C4-2B (cell line): ENCODE data around the gene MTPN.

Source experiments
- CTCF ChIP-seq: fragments of 450-650 bp; conservative IDR thresholded peaks from 2 replicates; pipeline ENCODE4 v1.5.1; 2017; ENCODE audit warnings: mild to moderate bottlenecking
- ZFX ChIP-seq: fragments of 450-650 bp; IDR thresholded peaks from 2 replicates; pipeline ENCODE4 v1.6.1; 2017

DNA sequence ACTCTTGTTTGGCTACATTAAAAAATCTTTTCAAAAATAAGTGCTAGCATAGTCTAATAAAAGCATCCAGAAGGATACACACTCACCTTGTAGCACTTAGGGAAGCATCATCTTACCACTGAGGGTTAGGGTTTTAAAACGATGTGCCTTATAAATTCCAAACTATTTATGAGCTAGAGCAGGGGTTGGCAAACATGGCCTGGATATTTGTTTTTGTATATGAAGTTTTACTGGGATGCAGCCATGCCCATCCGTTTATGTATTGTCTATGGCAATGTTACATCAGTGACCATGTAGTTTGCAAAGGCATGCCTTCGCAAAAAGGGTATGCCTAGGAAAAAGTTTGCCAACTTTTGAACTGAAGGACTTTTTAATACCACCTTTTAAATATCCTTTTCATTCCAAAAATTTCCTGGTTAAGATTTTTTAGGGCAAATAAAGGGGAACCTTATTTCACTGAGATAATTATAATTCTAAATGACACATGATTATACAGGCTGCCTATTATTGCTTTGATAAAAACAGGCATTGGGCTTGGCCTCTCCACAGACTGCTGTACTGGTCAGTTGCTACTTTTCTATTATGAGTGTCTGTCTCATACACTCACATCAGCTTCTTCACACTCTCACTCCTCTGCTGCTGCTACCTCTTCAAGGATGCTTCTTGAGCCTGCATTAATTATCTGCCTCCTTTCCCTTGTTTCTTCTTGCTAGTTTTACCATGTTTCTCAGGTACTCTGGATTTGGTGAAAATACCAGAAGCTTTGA is 30.7 kb downstream of the MTPN start:
- TF ChIP-seq CTCF (no peak), ZFX (no peak)
